GM23338 (cell line): ENCODE results near the gene PCCB. TPM values are rescaled to one million over a fixed set of nuclear protein-coding genes. Genes with fewer than 3 reads are reported as not detected.

ENCODE experiments used
- ATAC-seq: fragments of 200-7000 bp; cut with Tn5 transposase; 3 replicates; pipeline ENCODE4 v1.9.1; 2020
- DNase-seq: peaks from one replicate; pipeline ENCODE4 v3.0.0-alpha.2; 2015; ENCODE audit warnings: low spot score
- H2AFZ ChIP-seq: fragments of 200-600 bp; sonication (generic); 2 replicates; pipeline ENCODE4 v1.8.0; 2016; ENCODE audit warnings: antibody characterized with exemption, mild to moderate bottlenecking, moderate library complexity
- H3F3A ChIP-seq: fragments of 200-600 bp; sonication (generic); replicated peaks from 2 replicates; pipeline ENCODE4 v1.8.0; 2017; ENCODE audit warnings: antibody characterized with exemption, mixed run types, low read depth
- H3K27ac ChIP-seq: fragments of 200-600 bp; sonication (generic); 2 replicates; pipeline ENCODE4 v1.6.1; 2016; ENCODE audit warnings: low read depth
- H3K27me3 ChIP-seq: fragments of 200-600 bp; sonication (generic); 2 replicates; pipeline ENCODE4 v1.8.0; 2016; ENCODE audit warnings: mild to moderate bottlenecking, mixed run types, moderate library complexity; ENCODE audit not compliant: insufficient read depth
- H3K36me3 ChIP-seq: fragments of 200-600 bp; sonication (generic); 2 replicates; pipeline ENCODE4 v1.8.0; 2016; ENCODE audit warnings: mild to moderate bottlenecking; ENCODE audit not compliant: insufficient read depth
- H3K4me1 ChIP-seq: fragments of 200-600 bp; sonication (generic); 2 replicates; pipeline ENCODE4 v1.8.0; 2016; ENCODE audit warnings: mild to moderate bottlenecking, moderate library complexity; ENCODE audit not compliant: insufficient read depth
- H3K4me2 ChIP-seq: fragments of 200-600 bp; sonication (generic); 2 replicates; pipeline ENCODE4 v1.7.1; 2017; ENCODE audit warnings: mixed run types
- H3K4me3 ChIP-seq: fragments of 200-600 bp; sonication (generic); 2 replicates; pipeline ENCODE4 v1.6.1; 2016; ENCODE audit warnings: mixed run types
- H3K79me2 ChIP-seq: fragments of 200-600 bp; sonication (generic); replicated peaks from 2 replicates; pipeline ENCODE4 v1.8.0; 2017; ENCODE audit warnings: mild to moderate bottlenecking; ENCODE audit not compliant: insufficient read depth
- H3K9me2 ChIP-seq: fragments of 200-600 bp; sonication (generic); 2 replicates; pipeline ENCODE4 v1.8.0; 2017; ENCODE audit not compliant: insufficient read depth
- H4K20me1 ChIP-seq: fragments of 200-600 bp; sonication (generic); replicated peaks from 2 replicates; pipeline ENCODE4 v1.8.0; 2017; ENCODE audit warnings: mild to moderate bottlenecking; ENCODE audit not compliant: insufficient read depth
- H3K27ac Mint-ChIP-seq: 2 replicates; pipeline ENCODE4 v1.8.0; 2020; ENCODE audit warnings: inconsistent platforms, mild to moderate bottlenecking, moderate library complexity, mixed read lengths
- H3K27me3 Mint-ChIP-seq: 3 replicates; pipeline ENCODE4 v1.8.0; 2022; ENCODE audit warnings: low read depth, mild to moderate bottlenecking, moderate library complexity, mixed read lengths, inconsistent platforms; ENCODE audit not compliant: insufficient read depth, poor library complexity
- H3K36me3 Mint-ChIP-seq: 3 replicates; pipeline ENCODE4 v1.8.0; 2021; ENCODE audit warnings: low read depth, mild to moderate bottlenecking, inconsistent platforms, moderate library complexity, mixed read lengths
- H3K4me1 Mint-ChIP-seq: 3 replicates; pipeline ENCODE4 v1.8.0; 2020; ENCODE audit warnings: mild to moderate bottlenecking, inconsistent platforms, mixed read lengths
- H3K4me3 Mint-ChIP-seq: 3 replicates; pipeline ENCODE4 v1.8.0; 2021; ENCODE audit warnings: moderate library complexity, mild to moderate bottlenecking, inconsistent platforms, mixed read lengths
- H3K9me3 Mint-ChIP-seq: 3 replicates; pipeline ENCODE4 v1.8.0; 2020; ENCODE audit warnings: moderate library complexity, mild to moderate bottlenecking, inconsistent platforms, mixed read lengths
- CREB1 ChIP-seq: fragments of 250-450 bp; sonication (Bioruptor Pico); IDR thresholded peaks from 2 replicates; pipeline ENCODE4 v1.5.0; 2020; ENCODE audit warnings: low read depth, mild to moderate bottlenecking, moderate library complexity
- CTCF ChIP-seq, 2 experiments: fragments of 200-600 bp in 1 of 2; sonication (generic) in 1 of 2; conservative IDR thresholded peaks; 2 replicates each; pipeline versions ENCODE4 v1.5.1 to v1.6.1; 2016 to 2017; ENCODE audit warnings: antibody characterized with exemption in 2 of 2, low read depth in 2 of 2, mild to moderate bottlenecking in 2 of 2, moderate library complexity in 1 of 2
- EZH2 ChIP-seq: fragments of 200-600 bp; sonication (generic); IDR thresholded peaks from one replicate; pipeline ENCODE4 v1.8.0; 2017; ENCODE audit warnings: antibody characterized with exemption, mild to moderate bottlenecking, low read depth; ENCODE audit not compliant: unreplicated experiment
- JUNB ChIP-seq: IDR thresholded peaks from one replicate; pipeline ENCODE4 v1.6.1; 2016; ENCODE audit warnings: antibody characterized with exemption; ENCODE audit not compliant: unreplicated experiment
- NANOG ChIP-seq: IDR thresholded peaks from 2 replicates; pipeline ENCODE4 v1.6.1; 2016; ENCODE audit warnings: antibody characterized with exemption, borderline replicate concordance
- POLR2AphosphoS5 ChIP-seq: IDR thresholded peaks from 2 replicates; pipeline ENCODE4 v1.6.1; 2016; ENCODE audit warnings: antibody characterized with exemption, low read depth
- STAT1 ChIP-seq: IDR thresholded peaks from one replicate; pipeline ENCODE4 v1.6.1; 2016; ENCODE audit warnings: antibody characterized with exemption; ENCODE audit not compliant: unreplicated experiment
- ZNF114 ChIP-seq: fragments of 250-450 bp; sonication (Bioruptor Pico); IDR thresholded peaks from 2 replicates; pipeline ENCODE4 v1.5.0; 2020; ENCODE audit warnings: mild to moderate bottlenecking, moderate library complexity
- polyA plus RNA-seq: library from polyadenylated mRNA; unstranded; fragments of >200 nt; fragmentation: Nextera tagmentation; extraction: Ambion mirVana; gene quantifications from 2 replicates; pipeline ENCODE4 v1.2.1, GENCODE V29; 2016
- total RNA-seq: library from RNA; depleted of rRNA; stranded (reverse); fragments of >200 nt; shearing (Covaris generic); gene quantifications from 2 replicates; pipeline ENCODE4 v1.2.3, GENCODE V29; 2014
- TF ChIP-seq, protein P1 (sequence below): IDR thresholded peaks from one replicate; pipeline ENCODE4 v1.6.1; 2018; ENCODE audit warnings: antibody characterized with exemption; ENCODE audit not compliant: unreplicated experiment
- TF ChIP-seq, protein P2 (sequence below): IDR thresholded peaks from 2 replicates; pipeline ENCODE4 v1.6.1; 2016; ENCODE audit warnings: antibody characterized with exemption

Gene PCCB
- total and polyA plus RNA-seq, 2 experiments from 2014 or later: 42.7 to 76.8 TPM

DNA sequence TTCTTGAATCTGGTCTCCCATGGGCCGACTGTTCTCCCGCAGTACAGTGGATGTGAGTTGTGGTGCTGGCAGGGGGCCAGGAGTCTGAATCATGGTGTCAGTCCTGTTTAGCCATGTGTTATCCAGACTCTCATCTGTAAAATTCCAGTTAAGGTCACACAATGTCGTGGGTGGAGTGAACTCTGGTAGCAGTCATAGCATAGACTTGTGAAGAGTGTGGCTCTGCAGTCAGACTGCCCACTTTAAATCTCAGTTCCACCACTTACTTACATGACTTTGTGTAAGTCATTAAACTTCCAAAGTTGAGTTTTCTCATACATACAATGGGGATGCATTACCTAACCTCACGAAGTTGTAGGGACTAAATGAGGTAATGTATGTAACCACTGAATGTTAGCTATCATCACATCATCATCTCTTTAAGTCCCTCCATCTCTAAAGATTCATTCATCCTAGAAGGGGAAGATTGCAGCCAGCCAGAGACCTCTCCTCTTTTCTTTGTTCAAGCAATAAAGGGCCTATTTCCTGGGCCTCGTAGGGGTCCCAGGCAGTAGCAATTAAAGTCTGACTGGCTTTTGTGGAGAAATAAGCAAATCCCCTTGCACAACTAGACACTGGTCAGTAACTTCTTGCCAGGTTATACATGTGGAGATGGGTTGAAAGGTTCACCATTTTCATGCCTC lies 93.9 kb downstream of the PCCB start:
- H3K9me2 ChIP-seq: no peaks in the 10 kb centered on the region
- H3K4me3 Mint-ChIP-seq: no peak overlapping the region
- no peaks in the 10 kb centered on the region for H3F3A ChIP-seq
- H3K4me3 ChIP-seq: no peak overlapping the region
- H3K4me2 ChIP-seq: no peak overlapping the region
- H2AFZ ChIP-seq: no peak overlapping the region
- no peaks in the 10 kb centered on the region for H3K36me3 ChIP-seq
- H3K36me3 Mint-ChIP-seq: peaks cover 20% of the 10 kb centered on the region; the same call in 2 of the 3 replicates
- H3K27me3 ChIP-seq: no peaks in the 10 kb centered on the region
- H3K79me2 ChIP-seq: no peaks in the 10 kb centered on the region
- no peaks in the 10 kb centered on the region for H4K20me1 ChIP-seq
- H3K27ac Mint-ChIP-seq: no peak overlapping the region
- ATAC-seq (no peak), DNase-seq (no peak)
- H3K27ac ChIP-seq: no peak overlapping the region
- H3K4me1 Mint-ChIP-seq: peaks cover 8% of the 10 kb centered on the region; the same call in 2 of the 3 replicates
- TF ChIP-seq STAT1: no peak
- no peak for TF ChIP-seq POLR2AphosphoS5
- TF ChIP-seq CTCF (conservative IDR thresholded peaks at IDR 0.05; ENCODE audit: low read depth in 2 of 2): no peak
- no peak for TF ChIP-seq EZH2
- no peak for TF ChIP-seq ZNF114 (CRISPR knock-in tag)
- no peaks in the 10 kb centered on the region; the same call in 2 of the 3 replicates for H3K9me3 Mint-ChIP-seq
- H3K27me3 Mint-ChIP-seq: peaks cover 4% of the 10 kb centered on the region
- H3K4me1 ChIP-seq: peaks cover 4% of the 10 kb centered on the region; the same call in 1 of the 2 replicates

DNA sequence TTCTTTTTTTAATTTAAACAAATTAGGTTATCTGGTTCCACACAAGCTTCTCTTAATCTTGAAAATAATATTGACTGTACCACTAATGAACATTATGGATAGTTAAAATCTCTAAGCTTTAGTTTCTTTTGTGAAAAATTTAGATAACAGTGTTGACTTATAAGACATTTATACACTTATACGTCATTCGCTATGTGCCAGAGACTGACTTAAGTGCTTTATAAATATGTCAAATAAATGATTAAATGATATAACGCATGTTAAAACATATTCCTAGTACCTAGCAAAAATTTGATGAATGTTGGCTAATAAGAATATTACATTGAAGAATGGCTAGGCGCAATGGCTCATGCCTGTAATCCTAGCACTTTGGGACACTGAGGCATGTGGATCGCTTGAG lies 96.3 kb downstream of the PCCB start:
- Histone ChIP-seq H3K27me3 (no peaks in the 10 kb centered on the region), H3K4me3 (no peak overlapping the region), H3K4me1 (peaks cover 4% of the 10 kb centered on the region; the same call in 1 of the 2 replicates), H3K9me2 (no peaks in the 10 kb centered on the region), H2AFZ (no peak overlapping the region), H3K4me2 (no peak overlapping the region), H3K79me2 (no peaks in the 10 kb centered on the region), H4K20me1 (no peaks in the 10 kb centered on the region), H3K36me3 (no peaks in the 10 kb centered on the region), H3F3A (no peaks in the 10 kb centered on the region), H3K27ac (no peak overlapping the region)
- TF ChIP-seq, protein P1, sequence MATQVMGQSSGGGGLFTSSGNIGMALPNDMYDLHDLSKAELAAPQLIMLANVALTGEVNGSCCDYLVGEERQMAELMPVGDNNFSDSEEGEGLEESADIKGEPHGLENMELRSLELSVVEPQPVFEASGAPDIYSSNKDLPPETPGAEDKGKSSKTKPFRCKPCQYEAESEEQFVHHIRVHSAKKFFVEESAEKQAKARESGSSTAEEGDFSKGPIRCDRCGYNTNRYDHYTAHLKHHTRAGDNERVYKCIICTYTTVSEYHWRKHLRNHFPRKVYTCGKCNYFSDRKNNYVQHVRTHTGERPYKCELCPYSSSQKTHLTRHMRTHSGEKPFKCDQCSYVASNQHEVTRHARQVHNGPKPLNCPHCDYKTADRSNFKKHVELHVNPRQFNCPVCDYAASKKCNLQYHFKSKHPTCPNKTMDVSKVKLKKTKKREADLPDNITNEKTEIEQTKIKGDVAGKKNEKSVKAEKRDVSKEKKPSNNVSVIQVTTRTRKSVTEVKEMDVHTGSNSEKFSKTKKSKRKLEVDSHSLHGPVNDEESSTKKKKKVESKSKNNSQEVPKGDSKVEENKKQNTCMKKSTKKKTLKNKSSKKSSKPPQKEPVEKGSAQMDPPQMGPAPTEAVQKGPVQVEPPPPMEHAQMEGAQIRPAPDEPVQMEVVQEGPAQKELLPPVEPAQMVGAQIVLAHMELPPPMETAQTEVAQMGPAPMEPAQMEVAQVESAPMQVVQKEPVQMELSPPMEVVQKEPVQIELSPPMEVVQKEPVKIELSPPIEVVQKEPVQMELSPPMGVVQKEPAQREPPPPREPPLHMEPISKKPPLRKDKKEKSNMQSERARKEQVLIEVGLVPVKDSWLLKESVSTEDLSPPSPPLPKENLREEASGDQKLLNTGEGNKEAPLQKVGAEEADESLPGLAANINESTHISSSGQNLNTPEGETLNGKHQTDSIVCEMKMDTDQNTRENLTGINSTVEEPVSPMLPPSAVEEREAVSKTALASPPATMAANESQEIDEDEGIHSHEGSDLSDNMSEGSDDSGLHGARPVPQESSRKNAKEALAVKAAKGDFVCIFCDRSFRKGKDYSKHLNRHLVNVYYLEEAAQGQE: no peak
- TF ChIP-seq EZH2 (no peak), CREB1 (CRISPR knock-in tag) (no peak), JUNB (no peak), NANOG (no peak)
- TF ChIP-seq, protein P2, sequence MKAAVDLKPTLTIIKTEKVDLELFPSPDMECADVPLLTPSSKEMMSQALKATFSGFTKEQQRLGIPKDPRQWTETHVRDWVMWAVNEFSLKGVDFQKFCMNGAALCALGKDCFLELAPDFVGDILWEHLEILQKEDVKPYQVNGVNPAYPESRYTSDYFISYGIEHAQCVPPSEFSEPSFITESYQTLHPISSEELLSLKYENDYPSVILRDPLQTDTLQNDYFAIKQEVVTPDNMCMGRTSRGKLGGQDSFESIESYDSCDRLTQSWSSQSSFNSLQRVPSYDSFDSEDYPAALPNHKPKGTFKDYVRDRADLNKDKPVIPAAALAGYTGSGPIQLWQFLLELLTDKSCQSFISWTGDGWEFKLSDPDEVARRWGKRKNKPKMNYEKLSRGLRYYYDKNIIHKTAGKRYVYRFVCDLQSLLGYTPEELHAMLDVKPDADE: no peak
- ATAC-seq: no peak
- Mint-ChIP-seq H3K27ac (no peak overlapping the region), H3K4me3 (no peak overlapping the region), H3K27me3 (peaks cover 5% of the 10 kb centered on the region), H3K4me1 (peaks cover 10% of the 10 kb centered on the region; the same call in 2 of the 3 replicates), H3K36me3 (peaks cover 8% of the 10 kb centered on the region; the same call in 1 of the 3 replicates), H3K9me3 (no peaks in the 10 kb centered on the region; the same call in 2 of the 3 replicates)
- DNase-seq: no peak
